PC-9 (cell line): ENCODE data around the gene SOSTDC1.

Source experiments
- EZH2 ChIP-seq: fragments of 200-600 bp; sonication (generic); IDR thresholded peaks from 2 replicates; pipeline ENCODE4 v1.8.0; 2017; ENCODE audit warnings: antibody characterized with exemption, low read depth
- TF ChIP-seq, protein P1 (sequence below): fragments of 200-600 bp; sonication (generic); conservative IDR thresholded peaks from 2 replicates; pipeline ENCODE4 v1.6.1; 2017; ENCODE audit warnings: mixed run types, antibody characterized with exemption, mild to moderate bottlenecking, moderate library complexity

DNA sequence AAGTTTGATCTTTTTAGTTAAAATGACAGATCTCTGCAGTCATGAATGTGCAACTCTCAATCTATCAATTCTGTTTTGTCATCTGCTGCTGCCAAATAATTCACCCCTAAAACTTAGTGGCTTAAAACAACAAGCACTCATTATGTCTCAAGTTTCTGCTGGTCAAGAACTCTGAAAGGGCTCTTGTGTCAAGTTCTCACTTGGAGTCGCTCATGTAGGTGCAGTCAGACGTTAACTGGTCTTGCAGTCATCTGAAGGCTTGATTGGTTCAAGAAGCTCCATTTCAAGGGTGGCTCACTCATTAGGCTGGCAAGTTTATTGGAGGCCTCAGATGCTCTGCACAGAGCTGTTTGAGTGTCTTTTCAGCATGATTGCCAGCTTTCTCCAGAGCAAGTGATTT, 32.6 kb upstream of the SOSTDC1 start:
- TF ChIP-seq, protein P1, sequence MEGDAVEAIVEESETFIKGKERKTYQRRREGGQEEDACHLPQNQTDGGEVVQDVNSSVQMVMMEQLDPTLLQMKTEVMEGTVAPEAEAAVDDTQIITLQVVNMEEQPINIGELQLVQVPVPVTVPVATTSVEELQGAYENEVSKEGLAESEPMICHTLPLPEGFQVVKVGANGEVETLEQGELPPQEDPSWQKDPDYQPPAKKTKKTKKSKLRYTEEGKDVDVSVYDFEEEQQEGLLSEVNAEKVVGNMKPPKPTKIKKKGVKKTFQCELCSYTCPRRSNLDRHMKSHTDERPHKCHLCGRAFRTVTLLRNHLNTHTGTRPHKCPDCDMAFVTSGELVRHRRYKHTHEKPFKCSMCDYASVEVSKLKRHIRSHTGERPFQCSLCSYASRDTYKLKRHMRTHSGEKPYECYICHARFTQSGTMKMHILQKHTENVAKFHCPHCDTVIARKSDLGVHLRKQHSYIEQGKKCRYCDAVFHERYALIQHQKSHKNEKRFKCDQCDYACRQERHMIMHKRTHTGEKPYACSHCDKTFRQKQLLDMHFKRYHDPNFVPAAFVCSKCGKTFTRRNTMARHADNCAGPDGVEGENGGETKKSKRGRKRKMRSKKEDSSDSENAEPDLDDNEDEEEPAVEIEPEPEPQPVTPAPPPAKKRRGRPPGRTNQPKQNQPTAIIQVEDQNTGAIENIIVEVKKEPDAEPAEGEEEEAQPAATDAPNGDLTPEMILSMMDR, result no peak
- no peak for TF ChIP-seq EZH2
